Activated T-cell treated with anti-CD3 and anti-CD28 coated beads, Interleukin-2, amount 50 U/mL, for 4 hours (primary cell): ENCODE measurements around the gene ELAVL1. TPM values are rescaled to one million over a fixed set of nuclear protein-coding genes. Genes with fewer than 3 reads are reported as not detected.
A peak's percentile ranks its signal among the peaks of the same experiment; 100 is the strongest.
"Not testable (repeated sequence)": the region's sequence is repeated elsewhere in the genome, so short reads cannot be mapped to it uniquely, and the experiment has no call there.

ENCODE experiments used
- ATAC-seq, 2 donors: fragments of 200-7000 bp; cut with Tn5 transposase; one replicate each; pipeline ENCODE4 v1.10.0; 2021
- DNase-seq: peaks from one replicate; pipeline ENCODE4 v3.0.0-alpha.2; 2020
- H3K27me3 Mint-ChIP-seq: one replicate; pipeline ENCODE4 v1.8.0; 2021; ENCODE audit warnings: low read depth, mixed read lengths
- H3K36me3 Mint-ChIP-seq: one replicate; pipeline ENCODE4 v1.8.0; 2022; ENCODE audit warnings: mixed read lengths; ENCODE audit not compliant: insufficient read depth
- H3K4me1 Mint-ChIP-seq: one replicate; pipeline ENCODE4 v1.8.0; 2021; ENCODE audit warnings: low read depth, mixed read lengths
- H3K4me3 Mint-ChIP-seq: one replicate; pipeline ENCODE4 v1.8.0; 2021; ENCODE audit warnings: mild to moderate bottlenecking, moderate library complexity, mixed read lengths
- H3K9me3 Mint-ChIP-seq: one replicate; pipeline ENCODE4 v1.8.0; 2021; ENCODE audit warnings: mixed read lengths
- total RNA-seq, 3 donors: library from RNA; stranded (reverse); gene quantifications; one replicate each; pipeline ENCODE4 v1.2.1, GENCODE V29; 2021

ELAVL1 gene
- total RNA-seq, 3 donors from 2014 or later: 160 to 171 (median 161) TPM

GRCh38 chr19:8033287-8034177 is 28.1 kb upstream of the ELAVL1 start:
- H3K4me1 Mint-ChIP-seq, H3K9me3 Mint-ChIP-seq, H3K36me3 Mint-ChIP-seq, H3K4me3 Mint-ChIP-seq, DNase-seq, H3K27me3 Mint-ChIP-seq, ATAC-seq: not testable (repeated sequence)

DNA sequence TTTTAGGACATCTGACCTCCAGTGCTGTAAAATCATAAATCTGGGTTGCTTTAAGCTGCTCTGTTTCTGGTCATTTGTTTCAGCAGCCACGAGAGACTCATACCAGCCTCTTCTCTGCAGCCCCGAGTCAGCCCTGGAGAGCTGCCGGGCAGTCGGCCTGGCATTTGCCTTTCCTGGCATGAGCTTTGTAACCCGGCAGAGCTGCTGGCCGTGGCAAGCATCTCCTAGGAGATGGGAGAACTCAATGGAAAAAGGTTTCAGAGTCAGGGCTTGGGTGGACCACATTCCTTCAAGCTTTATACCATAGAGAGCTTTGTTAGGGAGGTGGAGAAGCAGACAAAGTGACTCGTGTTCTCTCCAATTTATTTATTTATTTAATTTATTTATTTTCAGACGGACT is 25.5 kb upstream of the ELAVL1 start:
- Mint-ChIP-seq H3K4me3 (no peak overlapping the region), H3K4me1 (no peaks in the 10 kb centered on the region), H3K9me3 (no peaks in the 10 kb centered on the region), H3K27me3 (no peaks in the 10 kb centered on the region), H3K36me3 (no peaks in the 10 kb centered on the region)
- no peak for DNase-seq
- ATAC-seq: no peak

DNA sequence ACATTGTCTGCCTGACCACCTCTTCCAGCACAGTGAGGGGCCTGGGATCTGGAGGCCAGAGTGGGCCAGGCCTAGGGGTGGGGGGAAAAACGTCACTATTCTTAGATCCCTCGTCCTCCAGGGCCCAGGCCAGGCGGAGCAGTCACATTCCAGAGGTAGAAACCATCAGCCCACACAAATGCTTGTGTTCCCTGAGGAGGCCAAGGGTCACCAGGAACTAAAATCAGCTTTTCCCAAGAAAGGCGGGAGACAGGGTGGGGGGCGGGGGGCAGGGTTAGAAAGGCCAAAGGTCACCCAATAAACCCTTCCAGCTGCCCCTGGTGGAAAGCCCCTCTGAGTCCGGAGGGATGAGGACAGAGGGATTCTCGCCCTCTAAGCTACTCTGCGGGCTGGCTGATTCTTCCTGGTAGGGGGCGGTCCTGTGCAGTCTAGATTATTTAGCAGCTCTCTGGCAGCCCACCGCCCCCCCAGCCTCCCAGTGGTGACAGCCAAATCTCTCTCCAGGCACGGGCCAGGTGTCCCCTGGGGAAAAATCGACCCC is 23.6 kb upstream of the ELAVL1 start:
- no peaks in the 10 kb centered on the region for H3K4me1 Mint-ChIP-seq
- no peaks in the 10 kb centered on the region for H3K27me3 Mint-ChIP-seq
- ATAC-seq (no peak), DNase-seq (no peak)
- no peaks in the 10 kb centered on the region for H3K9me3 Mint-ChIP-seq
- no peak overlapping the region for H3K4me3 Mint-ChIP-seq
- no peaks in the 10 kb centered on the region for H3K36me3 Mint-ChIP-seq

DNA sequence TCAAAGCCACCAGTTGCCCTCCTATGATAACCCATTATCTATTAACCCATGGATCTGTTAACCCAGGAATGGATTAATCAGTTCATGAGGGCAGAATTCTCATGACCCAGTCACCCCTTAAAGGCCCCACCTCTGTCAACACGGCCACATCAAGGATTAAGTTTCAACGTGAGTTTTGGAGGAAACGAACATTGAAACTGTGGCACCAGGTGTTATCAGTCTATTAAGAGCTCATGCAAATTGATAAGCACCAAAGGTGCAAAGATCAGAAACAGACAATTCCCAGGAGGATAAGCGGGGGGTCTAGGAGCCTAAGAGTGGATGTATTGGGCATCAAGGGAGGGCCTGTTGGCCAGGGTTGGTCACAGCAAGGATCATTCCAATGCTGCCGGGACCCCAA is 19.9 kb upstream of the ELAVL1 start:
- Mint-ChIP-seq H3K9me3 (no peaks in the 10 kb centered on the region), H3K4me1 (no peaks in the 10 kb centered on the region), H3K4me3 (no peak overlapping the region), H3K27me3 (no peaks in the 10 kb centered on the region), H3K36me3 (no peaks in the 10 kb centered on the region)
- DNase-seq (no peak), ATAC-seq (no peak)

DNA sequence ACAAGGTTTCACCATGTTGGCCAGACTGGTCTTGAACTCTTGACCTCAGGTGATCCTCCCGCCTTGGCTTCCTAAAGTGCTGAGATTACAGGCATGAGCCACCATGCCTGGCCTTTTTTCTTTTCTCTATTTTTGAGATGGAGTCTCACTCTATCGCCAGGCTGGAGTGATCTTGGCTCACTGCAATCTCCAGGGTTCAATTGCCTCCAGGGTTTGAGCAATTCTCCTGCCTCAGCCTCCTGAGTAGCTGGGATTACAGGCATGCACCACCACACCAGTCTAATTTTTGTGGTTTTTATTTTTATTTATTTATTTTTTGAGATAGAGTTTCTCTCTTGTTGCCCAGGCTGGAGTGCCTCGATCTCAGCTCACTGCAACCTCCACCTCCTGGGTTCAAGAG is 18.8 kb upstream of the ELAVL1 start:
- ATAC-seq, DNase-seq, H3K9me3 Mint-ChIP-seq, H3K4me3 Mint-ChIP-seq, H3K36me3 Mint-ChIP-seq, H3K27me3 Mint-ChIP-seq, H3K4me1 Mint-ChIP-seq: not testable (repeated sequence)

DNA sequence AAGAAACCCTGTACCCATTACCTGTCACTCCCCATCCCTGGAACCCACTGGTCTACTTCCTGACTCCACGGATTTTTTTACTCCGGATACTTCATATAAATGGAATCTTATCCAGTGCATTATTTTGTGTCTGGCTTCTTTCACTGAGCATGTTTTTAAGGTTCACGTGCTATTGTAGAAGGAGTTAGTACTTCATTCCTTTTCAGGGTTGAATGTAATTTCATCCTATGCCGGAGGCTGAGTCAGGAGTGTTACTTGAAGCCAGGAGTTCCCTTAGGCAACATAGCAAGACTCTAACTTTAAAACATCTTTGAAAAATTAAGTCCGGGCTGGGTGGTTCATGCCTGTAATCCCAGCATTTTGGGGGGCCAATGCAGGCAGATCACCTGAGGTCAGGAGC is 17.9 kb upstream of the ELAVL1 start:
- H3K9me3 Mint-ChIP-seq: no peaks in the 10 kb centered on the region
- DNase-seq: no peak
- H3K27me3 Mint-ChIP-seq: no peaks in the 10 kb centered on the region
- H3K4me3 Mint-ChIP-seq: no peak overlapping the region
- no peak for ATAC-seq
- no peaks in the 10 kb centered on the region for H3K36me3 Mint-ChIP-seq
- H3K4me1 Mint-ChIP-seq: no peaks in the 10 kb centered on the region

DNA sequence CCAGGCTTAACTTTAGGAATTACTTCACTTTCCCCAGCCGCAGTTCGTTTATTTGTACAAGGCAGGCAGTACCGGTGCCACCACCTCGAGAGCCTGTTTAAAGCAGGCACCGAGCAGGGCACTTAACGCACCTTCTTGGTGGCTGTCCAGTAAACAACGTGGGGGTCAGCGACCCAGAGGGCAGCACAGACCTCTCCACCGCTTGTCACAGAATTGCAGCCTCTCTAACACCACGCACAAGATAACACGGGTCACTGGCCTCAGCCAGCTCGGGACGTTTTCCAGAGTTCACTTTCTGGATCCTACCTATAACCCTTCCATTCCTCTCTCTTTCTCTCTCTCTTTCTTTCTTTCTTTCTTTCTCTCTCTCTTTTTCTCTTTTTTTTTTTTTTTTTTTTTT is 16.8 kb upstream of the ELAVL1 start:
- Mint-ChIP-seq H3K36me3 (no peaks in the 10 kb centered on the region), H3K27me3 (no peaks in the 10 kb centered on the region), H3K4me3 (no peak overlapping the region), H3K4me1 (peaks cover 8% of the 10 kb centered on the region), H3K9me3 (no peaks in the 10 kb centered on the region)
- ATAC-seq: no peak
- DNase-seq: no peak

DNA sequence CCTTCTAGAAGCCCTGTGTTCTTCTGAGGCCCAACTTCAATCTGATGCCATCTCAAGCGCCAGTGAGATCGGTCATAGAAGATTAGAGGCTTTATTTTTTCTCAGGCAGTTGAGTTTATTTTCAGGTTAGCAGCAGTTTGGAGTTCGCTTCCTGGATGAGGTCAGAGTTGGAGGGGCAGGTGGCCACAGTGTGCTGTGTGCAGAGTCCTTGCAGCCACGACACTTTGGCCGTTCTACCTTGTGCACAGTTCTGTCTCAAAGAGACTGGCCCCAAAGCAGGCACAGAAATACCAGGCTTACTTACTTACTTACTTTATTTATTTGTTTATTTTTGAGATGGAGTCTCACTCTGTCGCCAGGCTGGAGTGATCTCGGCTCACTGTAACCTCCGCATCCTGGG is 15.9 kb upstream of the ELAVL1 start:
- no peaks in the 10 kb centered on the region for H3K27me3 Mint-ChIP-seq
- DNase-seq (no peak), ATAC-seq (no peak)
- H3K9me3 Mint-ChIP-seq: no peaks in the 10 kb centered on the region
- peaks cover 8% of the 10 kb centered on the region for H3K4me1 Mint-ChIP-seq
- no peaks in the 10 kb centered on the region for H3K36me3 Mint-ChIP-seq
- no peak overlapping the region for H3K4me3 Mint-ChIP-seq

GRCh38 chr19:8020681-8021080 is 15.2 kb upstream of the ELAVL1 start:
- Mint-ChIP-seq H3K4me1 (peaks cover 8% of the 10 kb centered on the region), H3K9me3 (no peaks in the 10 kb centered on the region), H3K4me3 (no peak overlapping the region), H3K36me3 (no peaks in the 10 kb centered on the region), H3K27me3 (no peaks in the 10 kb centered on the region)
- ATAC-seq (no peak), DNase-seq (no peak)

DNA sequence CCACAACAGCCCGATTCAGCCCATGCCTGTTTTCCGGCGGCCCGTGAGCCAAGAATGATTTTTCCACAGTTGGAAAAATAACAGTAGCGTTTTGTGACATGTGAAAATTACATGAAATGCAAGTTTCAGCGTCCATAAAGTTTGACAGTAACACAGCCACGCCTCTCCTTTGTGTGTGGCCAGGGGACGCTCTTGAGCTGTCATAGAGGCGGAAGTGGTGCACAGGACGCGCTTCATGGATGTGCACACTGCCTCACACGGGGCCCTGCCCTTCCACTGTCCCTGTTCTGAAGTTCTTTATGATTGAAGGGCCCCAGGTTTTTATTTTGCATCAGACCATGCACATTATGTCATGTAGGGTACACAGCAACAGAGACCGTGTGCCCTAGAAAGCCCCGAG is 12.4 kb upstream of the ELAVL1 start:
- no peak overlapping the region for H3K4me3 Mint-ChIP-seq
- H3K36me3 Mint-ChIP-seq: no peaks in the 10 kb centered on the region
- H3K4me1 Mint-ChIP-seq: peaks cover 8% of the 10 kb centered on the region
- H3K27me3 Mint-ChIP-seq: no peaks in the 10 kb centered on the region
- peak in 1 of 2 donors; percentile 57 for ATAC-seq
- H3K9me3 Mint-ChIP-seq: no peaks in the 10 kb centered on the region
- no peak for DNase-seq

GRCh38 chr19:8004723-8005513 is 523 bp downstream of the ELAVL1 start:
- H3K9me3 Mint-ChIP-seq: no peaks in the 10 kb centered on the region
- H3K4me3 Mint-ChIP-seq: peak overlapping the region; percentile 96
- DNase-seq (no peak), ATAC-seq (peak; percentile 25 to 36)
- peaks cover 2% of the 10 kb centered on the region for H3K36me3 Mint-ChIP-seq
- no peaks in the 10 kb centered on the region for H3K27me3 Mint-ChIP-seq
- H3K4me1 Mint-ChIP-seq: peaks cover 41% of the 10 kb centered on the region

DNA sequence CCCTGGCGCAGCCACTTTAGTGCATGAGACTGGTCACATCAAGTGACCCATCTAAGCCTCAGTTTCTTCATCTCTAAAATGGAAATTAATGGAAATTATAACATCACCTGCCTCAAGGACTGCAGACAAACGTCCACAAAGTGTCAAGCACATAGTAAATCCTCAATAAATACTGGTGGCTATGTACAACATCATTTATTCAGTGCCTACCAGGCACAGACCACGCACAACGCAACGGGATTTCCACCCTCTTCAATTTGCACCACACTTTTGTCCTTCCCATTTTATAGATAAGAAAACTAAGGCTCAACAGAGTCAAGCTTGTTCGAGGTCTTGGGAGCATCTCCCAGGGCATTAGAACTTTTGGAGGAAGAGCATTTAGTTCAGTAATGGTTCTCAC is 1.4 kb downstream of the ELAVL1 start:
- ATAC-seq: no peak
- no peaks in the 10 kb centered on the region for H3K9me3 Mint-ChIP-seq
- peaks cover 3% of the 10 kb centered on the region for H3K36me3 Mint-ChIP-seq
- H3K4me1 Mint-ChIP-seq: peaks cover 47% of the 10 kb centered on the region
- H3K4me3 Mint-ChIP-seq: peak overlapping the region; percentile 96
- no peak for DNase-seq
- H3K27me3 Mint-ChIP-seq: no peaks in the 10 kb centered on the region

GRCh38 chr19:8001995-8002849 is 3.2 kb downstream of the ELAVL1 start:
- peaks cover 58% of the 10 kb centered on the region for H3K4me1 Mint-ChIP-seq
- ATAC-seq (peak; percentile 25 to 35), DNase-seq (peak; percentile 64)
- H3K9me3 Mint-ChIP-seq: no peaks in the 10 kb centered on the region
- H3K36me3 Mint-ChIP-seq: peaks cover 3% of the 10 kb centered on the region
- no peaks in the 10 kb centered on the region for H3K27me3 Mint-ChIP-seq
- peak overlapping the region; percentile 80 for H3K4me3 Mint-ChIP-seq

DNA sequence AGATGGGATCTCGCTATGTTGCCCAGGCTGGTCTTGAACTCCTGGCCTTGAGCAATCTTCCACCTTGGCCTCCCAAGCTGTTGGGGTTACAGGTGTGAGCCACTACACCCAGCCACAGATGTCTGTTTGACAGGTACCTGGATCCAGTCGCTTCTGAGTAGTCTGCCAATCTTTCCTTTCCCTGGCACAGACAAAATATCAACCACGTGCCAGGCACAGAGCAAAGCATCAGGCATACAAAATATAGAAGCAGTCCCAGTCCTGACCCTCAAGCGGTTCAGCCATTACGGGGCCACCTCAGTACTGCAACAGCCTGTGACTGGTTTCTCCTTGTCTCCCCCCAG is 3.8 kb downstream of the ELAVL1 start:
- no peak for DNase-seq
- peak overlapping the region; percentile 80 for H3K4me3 Mint-ChIP-seq

More for the DNA sequence above, 3.8 kb downstream of the ELAVL1 start:
- Mint-ChIP-seq H3K27me3 (no peaks in the 10 kb centered on the region), H3K36me3 (peaks cover 3% of the 10 kb centered on the region), H3K9me3 (no peaks in the 10 kb centered on the region), H3K4me1 (peaks cover 64% of the 10 kb centered on the region)
- ATAC-seq: no peak
